D721Med (cell line): Measurements from ENCODE around the gene FALEC.

Source experiments
- DNase-seq: peaks from one replicate; pipeline ENCODE4 v3.0.0; 2011; ENCODE audit warnings: low spot score; ENCODE audit not compliant: insufficient read length
- FAIRE-seq: peaks from 2 replicates; lab custom pipeline; 2011; peaks lifted over from hg19 to GRCh38; lab: Jason Lieb, UNC
- CTCF ChIP-seq: IDR thresholded peaks from 2 replicates; pipeline ENCODE4 v1.5.1; 2012; ENCODE audit warnings: mild to moderate bottlenecking, control low read depth; ENCODE audit not compliant: insufficient read depth; ENCODE audit errors: missing control alignments

FALEC gene

GRCh38 chr1:150544204-150544603 is 28.7 kb downstream of the FALEC start:
- no peak for DNase-seq
- no peak for FAIRE-seq
- no peak for TF ChIP-seq CTCF

- TF ChIP-seq CTCF = no peak
- FAIRE-seq (no peak), DNase-seq (no peak)
Observed at GRCh38 chr1:150545486-150546032, 30.0 kb downstream of the FALEC start.

- no peak for FAIRE-seq
Observed at GRCh38 chr1:150546294-150546937, 30.9 kb downstream of the FALEC start.

GRCh38 chr1:150548324-150548631 is 32.7 kb downstream of the FALEC start:
- no peak for FAIRE-seq
- no peak for TF ChIP-seq CTCF

More at GRCh38 chr1:150546294-150546937, 30.9 kb downstream of the FALEC start:
- TF ChIP-seq CTCF = no peak
- DNase-seq = no peak

GRCh38 chr1:150548632-150549495 is 33.3 kb downstream of the FALEC start, which contains the start of gene ADAMTSL4:
TSS of gene ADAMTSL4 (plus strand) at chr1:150549408. CDS start at chr1:150552289, 2,881 bp downstream.
- FAIRE-seq (no peak), DNase-seq (peak; percentile 89)
- TF ChIP-seq CTCF = no peak

More at GRCh38 chr1:150548324-150548631, 32.7 kb downstream of the FALEC start:
- no peak for DNase-seq

GRCh38 chr1:150549496-150550221 is 34.1 kb downstream of the FALEC start:
- no peak for TF ChIP-seq CTCF
- FAIRE-seq (no peak), DNase-seq (no peak)
